NCI-H2227 (cell line): Measurements from ENCODE around the gene NRIP3.

ENCODE experiments used
- DNase-seq: peaks from one replicate; lab custom pipeline; 2025; ENCODE audit not compliant: unreplicated experiment; lab: John Stamatoyannopoulos, UW

The NRIP3 gene

GRCh38 chr11:8933931-8934330, 69.9 kb downstream of the NRIP3 start:
- DNase-seq = no peak

- DNase-seq = no peak
Measured at GRCh38 chr11:8932564-8933180, 71.1 kb downstream of the NRIP3 start, which contains the start of gene C11orf16. Gene C11orf16, minus strand, starts transcription at chr11:8932947. Its CDS starts 639 bp downstream, at chr11:8932308.
